Measurements from ENCODE around the gene EEF1AKMT4. TPM values are rescaled to one million over a fixed set of nuclear protein-coding genes. Genes with fewer than 3 reads are reported as not detected.

EEF1AKMT4 gene
- total RNA-seq, result 1 to 10 TPM; 2.1 TPM

DNA sequence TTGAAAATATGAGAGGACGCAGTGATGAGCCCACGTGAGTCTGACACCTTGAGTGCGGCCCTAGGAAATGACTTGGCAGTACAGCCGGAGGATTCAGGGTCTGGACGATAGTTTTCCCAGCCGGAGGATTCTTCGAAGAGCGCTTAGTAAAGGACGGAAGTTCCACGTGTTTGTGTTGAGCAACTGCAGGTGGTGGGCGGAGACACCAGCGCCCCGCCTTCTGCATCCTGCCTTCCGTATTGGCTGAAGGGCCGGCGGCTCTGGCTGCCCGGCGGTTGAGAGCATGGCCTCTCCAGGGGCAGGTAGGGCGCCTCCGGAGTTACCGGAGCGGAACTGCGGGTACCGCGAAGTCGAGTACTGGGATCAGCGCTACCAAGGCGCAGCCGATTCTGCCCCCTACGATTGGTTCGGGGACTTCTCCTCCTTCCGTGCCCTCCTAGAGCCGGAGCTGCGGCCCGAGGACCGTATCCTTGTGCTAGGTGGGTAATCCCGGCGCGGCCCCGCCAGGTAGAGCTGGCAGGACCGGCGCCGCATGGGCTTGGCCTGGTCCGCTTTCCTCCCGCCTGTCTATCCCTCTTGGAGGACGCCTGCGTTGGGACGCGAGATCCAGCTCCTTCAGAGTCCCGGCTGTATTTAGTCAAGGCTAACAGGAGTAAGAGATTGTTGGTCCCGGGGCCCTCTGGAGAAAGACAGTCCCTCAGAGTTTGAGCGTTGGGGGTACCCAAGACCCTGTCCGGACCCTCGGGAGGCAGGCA lies at the start of gene EEF1AKMT4:
Gene EEF1AKMT4 (plus strand): TSS at position 261 of the 755 bp plus-strand sequence. CDS start 23 bp downstream, at position 284.
- H3K27me3 ChIP-seq, result no peaks in the 10 kb centered on the region
- no peaks in the 10 kb centered on the region for H3K9me3 ChIP-seq
- H3K36me3 ChIP-seq, result peaks cover 11% of the 10 kb centered on the region
- H3K4me3 ChIP-seq, result peak within 1 kb of the TSS; percentile 87 to 93
- peak; percentile 96 for DNase-seq (ENCODE audit: low spot score)
- peak; percentile 30 to 47 for TF ChIP-seq CTCF (IDR thresholded peaks at IDR 0.05)
- H3K4me1 ChIP-seq, result peaks cover 0 to 14% of the 10 kb centered on the region in 2 donors
- H3K27ac ChIP-seq, result peak within 1 kb of the TSS; percentile 83 to 86

GRCh38 chr3:184200825-184201224 lies 48.6 kb upstream of the EEF1AKMT4 start:
- no peak for DNase-seq (ENCODE audit: low spot score)
- no peak for TF ChIP-seq CTCF (IDR thresholded peaks at IDR 0.05)
- Histone ChIP-seq H3K27ac (no peak overlapping the region), H3K4me3 (no peak overlapping the region), H3K27me3 (no peaks in the 10 kb centered on the region), H3K36me3 (peaks cover 4% of the 10 kb centered on the region), H3K4me1 (no peaks in the 10 kb centered on the region), H3K9me3 (no peaks in the 10 kb centered on the region)

- Histone ChIP-seq H3K36me3 (no peaks in the 10 kb centered on the region), H3K9me3 (no peaks in the 10 kb centered on the region), H3K4me3 (no peak overlapping the region), H3K27ac (no peak overlapping the region), H3K27me3 (no peaks in the 10 kb centered on the region), H3K4me1 (no peaks in the 10 kb centered on the region)
- DNase-seq (ENCODE audit: low spot score), result no peak
- TF ChIP-seq CTCF (IDR thresholded peaks at IDR 0.05), result no peak
Measured at GRCh38 chr3:184203526-184203925, 45.9 kb upstream of the EEF1AKMT4 start.

- no peak for DNase-seq (ENCODE audit: low spot score)
- no peaks in the 10 kb centered on the region for H3K4me1 ChIP-seq
- no peak overlapping the region for H3K4me3 ChIP-seq
- no peaks in the 10 kb centered on the region for H3K27me3 ChIP-seq
- no peak for TF ChIP-seq CTCF (IDR thresholded peaks at IDR 0.05)
- no peaks in the 10 kb centered on the region for H3K9me3 ChIP-seq
- no peak overlapping the region for H3K27ac ChIP-seq
- no peaks in the 10 kb centered on the region for H3K36me3 ChIP-seq
Measured at GRCh38 chr3:184209146-184209923, 40.1 kb upstream of the EEF1AKMT4 start.

GRCh38 chr3:184211297-184211696 lies 38.2 kb upstream of the EEF1AKMT4 start:
- Histone ChIP-seq H3K36me3 (no peaks in the 10 kb centered on the region), H3K4me1 (no peaks in the 10 kb centered on the region), H3K27ac (no peak overlapping the region), H3K9me3 (no peaks in the 10 kb centered on the region), H3K4me3 (no peak overlapping the region), H3K27me3 (no peaks in the 10 kb centered on the region)
- TF ChIP-seq CTCF (IDR thresholded peaks at IDR 0.05), result no peak
- no peak for DNase-seq (ENCODE audit: low spot score)

All from right atrium auricular region (tissue), 2 donors.